Activated T-cell treated with anti-CD3 and anti-CD28 coated beads for 4 hours (primary cell): Measurements from ENCODE around the gene LIPG.
"Not testable (repeated sequence)": the region's sequence is repeated elsewhere in the genome, so short reads cannot be mapped to it uniquely, and the experiment has no call there.

Source experiments
- DNase-seq: peaks from one replicate; pipeline ENCODE4 v3.0.0-alpha.2; 2020

Gene LIPG

DNA sequence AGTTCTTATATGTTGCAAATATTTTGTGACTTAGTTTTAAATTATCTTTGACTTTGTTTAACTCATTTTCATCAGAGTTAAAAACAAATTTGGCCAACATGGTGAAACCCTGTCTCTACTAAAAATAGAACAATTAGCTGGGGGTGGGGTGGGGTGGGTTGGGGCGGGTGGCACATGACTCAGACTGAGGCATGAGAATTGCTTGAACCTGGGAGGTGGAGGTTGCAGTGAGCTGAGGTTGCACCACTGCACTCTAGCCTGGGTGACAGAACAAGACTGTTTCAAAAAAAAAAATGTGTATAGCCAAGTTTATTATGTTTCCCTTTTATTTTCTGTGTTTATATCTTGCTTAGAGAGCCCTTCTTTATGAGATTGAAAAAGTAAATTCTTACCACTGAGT, 14.2 kb upstream of the LIPG start:
- DNase-seq = no peak

DNA sequence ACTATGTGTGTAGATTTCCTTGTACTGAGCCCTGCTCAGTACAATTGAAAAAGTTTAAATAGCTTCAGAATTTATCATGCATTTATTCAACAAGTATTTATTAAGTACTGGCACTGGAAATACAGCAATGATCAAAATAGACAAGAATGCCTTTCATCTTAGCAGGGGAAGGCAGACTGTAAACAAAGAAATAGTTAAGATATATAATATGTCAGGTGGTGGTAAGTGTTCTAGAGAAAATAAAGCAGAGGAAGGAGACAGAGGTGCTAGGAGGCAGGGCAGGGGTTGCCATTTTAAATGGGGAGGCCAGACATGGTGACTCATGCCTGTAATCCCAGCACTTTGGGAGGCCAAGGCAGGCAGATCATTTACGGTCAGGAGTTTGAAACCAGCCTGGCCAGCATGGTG, 13.6 kb upstream of the LIPG start:
- DNase-seq = no peak

DNA sequence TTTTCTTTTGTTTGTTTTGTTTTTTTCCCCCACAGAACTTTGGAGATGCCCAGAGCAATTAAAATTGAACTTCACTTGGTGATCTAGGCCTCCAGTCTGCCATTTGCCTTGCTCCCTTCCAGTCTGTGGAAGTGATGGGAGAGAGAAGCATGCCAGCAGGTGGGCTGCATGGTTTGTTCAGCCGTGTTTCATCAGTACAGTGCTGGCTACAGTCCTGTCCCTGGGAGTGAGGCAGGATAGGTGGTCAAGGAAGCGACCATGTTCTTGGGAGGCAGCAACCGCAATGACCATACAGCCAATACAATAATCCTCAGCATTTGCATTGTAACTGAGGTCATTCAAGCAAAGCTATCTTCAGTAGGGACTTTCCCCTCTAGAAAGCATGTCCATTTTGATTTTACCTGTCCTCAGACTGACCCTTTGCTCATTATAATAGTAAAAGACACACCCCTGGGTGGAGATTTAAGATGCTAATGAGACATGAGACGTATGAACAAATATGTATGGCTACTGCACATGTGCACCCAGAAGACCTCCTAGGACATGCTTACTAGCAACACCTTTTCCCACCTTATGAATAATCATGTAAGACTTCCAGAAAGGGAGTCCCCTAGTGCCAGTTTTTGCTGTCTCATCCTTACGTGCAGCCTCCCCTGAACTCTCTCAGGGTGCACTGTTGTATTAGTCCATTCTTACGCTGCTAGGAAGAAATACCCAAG, 11.1 kb upstream of the LIPG start:
- DNase-seq = no peak

DNA sequence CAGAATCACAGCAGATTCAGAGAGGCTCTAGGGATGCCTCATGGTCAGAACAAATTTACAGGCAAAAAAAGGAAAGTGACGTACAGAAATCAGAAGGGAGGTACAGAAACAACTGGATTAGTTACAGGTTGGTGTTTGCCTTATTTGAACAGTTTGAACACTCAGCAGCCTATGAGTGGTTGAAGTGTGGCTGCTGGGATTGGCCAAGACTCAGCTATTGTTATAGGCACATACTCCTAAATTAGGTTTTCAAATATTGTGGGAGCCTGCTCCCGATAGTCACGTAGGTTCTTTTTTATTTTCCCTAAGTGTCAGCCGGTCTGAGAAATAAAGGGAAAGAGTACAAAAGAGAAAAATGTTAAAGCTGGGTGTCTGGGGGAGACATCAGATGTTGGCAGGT, 8.9 kb upstream of the LIPG start:
- no peak for DNase-seq

- no peak for DNase-seq
Observed at GRCh38 chr18:49555641-49556040, 6.2 kb upstream of the LIPG start.

DNA sequence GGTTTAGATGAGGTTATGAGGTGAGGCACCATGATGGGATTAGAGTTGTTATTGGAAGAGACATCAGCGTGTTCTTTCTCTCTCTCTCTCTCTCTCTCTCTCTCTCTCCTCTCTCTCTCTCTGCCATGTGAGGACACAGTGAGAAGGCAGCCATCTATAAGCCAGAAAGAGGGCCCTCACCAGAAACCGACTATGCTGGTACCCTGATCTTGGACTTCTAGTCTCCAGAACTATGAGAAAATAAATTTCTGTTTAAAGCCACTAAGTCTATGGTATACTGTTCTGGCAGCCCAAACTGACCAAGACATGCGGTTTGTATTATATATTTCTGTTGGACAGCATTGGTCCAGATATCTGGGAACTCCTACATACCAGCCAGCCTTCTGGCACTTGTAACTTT, 3.5 kb upstream of the LIPG start:
- DNase-seq = no peak

DNA sequence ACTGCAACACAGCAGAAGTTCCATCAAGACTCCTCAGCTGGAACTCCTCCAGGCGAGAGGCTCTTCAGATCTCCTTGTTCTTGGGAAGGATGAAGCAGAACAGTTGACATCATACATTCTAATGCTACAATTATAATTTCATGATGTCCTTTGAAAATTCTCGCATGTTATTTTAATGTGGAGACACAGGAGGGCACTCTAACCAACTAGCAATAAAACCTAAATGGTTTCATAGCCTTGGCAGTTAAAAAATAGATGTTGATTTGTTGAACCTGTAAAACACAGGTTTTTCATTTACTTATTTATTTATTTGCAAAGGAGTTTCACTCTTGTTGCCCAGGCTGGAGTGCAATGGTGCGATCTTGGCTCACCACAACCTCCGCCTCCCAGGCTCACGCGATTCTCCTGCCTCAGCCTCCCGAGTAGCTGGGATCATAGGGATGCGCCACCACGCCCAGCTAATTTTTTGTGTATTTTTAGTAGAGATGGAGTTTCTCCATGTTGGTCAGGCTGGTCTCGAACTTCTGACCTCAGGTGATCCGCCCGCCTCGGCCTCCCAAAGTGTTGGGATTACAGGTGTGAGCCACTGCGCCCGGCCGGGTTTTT, 2.4 kb upstream of the LIPG start:
- DNase-seq = not testable (repeated sequence)

DNA sequence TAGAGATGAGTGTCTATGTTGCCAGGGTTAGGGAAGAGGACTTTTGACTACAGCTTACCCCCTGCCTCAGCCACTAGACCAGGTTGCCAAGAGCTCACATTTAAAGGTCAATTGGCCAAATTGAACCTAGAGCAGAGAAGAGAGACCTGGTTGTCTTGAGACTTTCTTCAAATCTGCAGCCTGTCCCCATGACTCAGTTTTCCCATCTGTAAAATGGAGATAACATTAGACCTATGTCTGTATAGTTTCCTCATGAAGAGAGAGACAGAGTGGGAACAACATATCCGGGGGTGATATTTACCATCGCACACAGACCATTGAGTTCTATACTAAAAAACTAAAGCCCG, 1.6 kb upstream of the LIPG start:
- no peak for DNase-seq

- no peak for DNase-seq
Observed at GRCh38 chr18:49560624-49561288, 1.1 kb upstream of the LIPG start.

DNA sequence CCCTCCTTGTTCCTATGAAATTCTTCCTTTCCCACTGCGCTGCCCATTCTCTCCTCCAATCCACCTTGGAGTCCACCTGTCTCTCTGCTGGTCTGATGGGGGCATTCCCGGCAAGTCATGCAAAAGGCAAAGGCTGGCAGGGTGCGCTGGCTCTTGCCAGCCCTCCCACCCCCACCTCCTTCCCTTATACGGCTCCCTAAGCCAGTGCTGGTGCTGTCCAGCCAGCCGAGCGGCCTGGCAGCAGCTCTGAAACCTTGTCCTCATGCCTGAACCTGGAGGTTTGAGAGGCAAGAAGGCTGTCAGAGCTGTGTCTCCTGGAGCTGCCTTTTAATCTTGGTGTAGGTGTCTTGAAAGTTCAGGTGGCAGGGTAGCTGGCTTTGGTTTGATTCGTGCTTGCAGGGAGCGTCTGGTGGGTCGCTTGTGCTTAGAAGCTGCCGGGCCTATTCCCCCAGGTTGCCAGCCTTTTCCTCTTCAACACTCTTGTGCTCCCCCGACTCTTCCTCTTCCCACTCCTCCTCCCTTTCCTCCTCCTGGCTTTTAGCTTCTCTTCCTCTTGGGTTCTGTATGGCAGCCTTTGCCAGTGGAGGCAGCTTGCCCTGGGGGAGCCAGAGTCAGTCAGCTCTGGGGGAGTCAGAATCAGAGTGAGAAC, 748 bp downstream of the LIPG start:
- no peak for DNase-seq

GRCh38 chr18:49563130-49563540, 1.3 kb downstream of the LIPG start:
- DNase-seq = no peak

- DNase-seq = no peak
Observed at GRCh38 chr18:49563701-49564517, 2.1 kb downstream of the LIPG start.

DNA sequence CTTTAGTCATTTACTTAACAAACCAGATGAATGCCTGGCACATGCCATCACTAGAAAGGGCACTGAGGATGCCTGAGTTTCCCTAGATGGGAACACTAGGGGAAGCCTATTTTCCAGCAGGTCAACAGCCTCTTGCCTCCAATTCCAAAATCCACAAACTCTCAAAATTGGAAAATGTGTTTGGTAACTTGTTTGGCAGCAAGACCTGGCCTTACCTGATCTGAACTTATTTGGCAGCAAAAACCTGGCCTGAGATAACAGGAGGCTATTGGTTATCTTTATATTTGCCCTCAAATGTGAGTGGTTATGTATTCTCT, 2.6 kb downstream of the LIPG start:
- no peak for DNase-seq

DNA sequence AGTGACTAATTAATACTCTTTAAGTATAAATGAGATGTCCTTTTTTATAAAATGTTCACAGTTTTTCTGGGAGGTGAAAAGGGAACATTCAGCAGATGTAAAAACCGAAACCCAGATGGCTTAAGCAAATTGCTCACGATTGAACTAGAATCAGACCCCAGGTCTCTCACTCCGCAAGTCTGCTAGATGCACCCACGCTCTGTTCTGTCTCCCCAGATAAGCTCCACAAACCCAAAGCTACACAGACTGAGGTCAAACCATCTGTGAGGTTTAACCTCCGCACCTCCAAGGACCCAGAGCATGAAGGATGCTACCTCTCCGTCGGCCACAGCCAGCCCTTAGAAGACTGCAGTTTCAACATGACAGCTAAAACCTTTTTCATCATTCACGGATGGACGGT, 3.2 kb downstream of the LIPG start:
- no peak for DNase-seq

DNA sequence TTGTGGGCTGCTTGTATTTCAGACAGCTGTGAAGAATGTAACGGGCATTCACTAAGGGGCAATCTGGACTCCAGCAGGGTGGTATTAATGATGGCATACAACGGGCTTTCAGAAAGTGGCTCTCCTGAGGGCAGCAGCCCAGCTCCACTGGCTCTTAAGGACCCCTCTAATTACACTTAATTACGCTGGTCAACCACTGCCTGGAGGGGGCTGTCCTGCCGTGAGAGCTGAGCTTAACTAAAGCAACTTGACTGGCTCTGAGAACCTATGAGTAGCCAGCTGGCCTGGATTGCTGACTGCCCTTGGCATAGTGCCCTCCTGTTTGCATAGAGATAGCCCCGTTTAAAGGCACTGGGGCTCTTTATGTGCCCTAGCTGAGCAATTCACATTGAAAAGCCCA, 3.8 kb downstream of the LIPG start:
- no peak for DNase-seq

DNA sequence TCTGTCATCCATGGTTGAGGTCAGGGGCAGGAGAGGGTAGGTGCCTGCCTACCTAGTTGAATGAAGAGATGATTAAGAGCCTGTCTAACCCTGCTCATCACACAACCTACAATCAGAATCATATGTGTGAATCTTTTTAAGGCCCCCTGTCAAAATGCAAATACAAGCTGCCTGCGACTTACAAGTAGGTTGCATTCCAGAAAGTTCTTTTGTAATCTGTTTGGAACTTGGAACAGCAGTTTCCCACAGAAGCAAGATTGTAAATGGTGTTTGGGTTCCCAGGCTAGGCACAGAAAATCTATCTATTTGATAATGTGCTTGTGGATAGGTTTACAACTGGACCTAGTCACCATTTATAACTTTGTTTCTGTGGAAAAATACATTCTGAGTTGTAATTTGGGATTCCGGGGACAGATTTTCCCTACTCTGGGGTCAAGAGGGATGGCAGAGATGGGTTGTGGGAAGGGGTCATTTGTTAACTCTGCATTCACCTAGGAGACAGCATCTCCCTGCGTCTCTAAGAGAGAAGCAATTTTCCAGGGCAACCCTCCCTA, 4.4 kb downstream of the LIPG start:
- DNase-seq = no peak

DNA sequence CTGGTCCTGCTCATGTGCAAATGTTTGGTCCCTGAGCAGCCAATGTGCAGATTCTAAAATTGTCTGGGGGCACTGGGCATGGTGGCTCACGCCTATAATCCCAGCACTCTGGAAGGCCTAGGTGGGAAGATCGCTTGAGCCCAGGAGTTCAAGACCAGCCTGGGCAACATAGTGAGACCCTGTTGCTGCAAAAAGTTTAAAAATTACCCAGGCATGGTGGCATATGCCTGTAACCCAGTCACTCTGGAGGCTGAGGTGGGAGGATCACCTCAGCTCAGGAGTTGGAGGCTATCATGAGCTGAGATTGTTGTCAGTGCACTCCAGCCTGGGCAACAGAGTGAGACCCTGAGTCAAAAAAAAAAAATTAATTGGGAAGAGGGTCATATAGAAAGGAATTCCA, 5.1 kb downstream of the LIPG start:
- no peak for DNase-seq

- no peak for DNase-seq
Observed at GRCh38 chr18:49569724-49570123, 7.9 kb downstream of the LIPG start.

DNA sequence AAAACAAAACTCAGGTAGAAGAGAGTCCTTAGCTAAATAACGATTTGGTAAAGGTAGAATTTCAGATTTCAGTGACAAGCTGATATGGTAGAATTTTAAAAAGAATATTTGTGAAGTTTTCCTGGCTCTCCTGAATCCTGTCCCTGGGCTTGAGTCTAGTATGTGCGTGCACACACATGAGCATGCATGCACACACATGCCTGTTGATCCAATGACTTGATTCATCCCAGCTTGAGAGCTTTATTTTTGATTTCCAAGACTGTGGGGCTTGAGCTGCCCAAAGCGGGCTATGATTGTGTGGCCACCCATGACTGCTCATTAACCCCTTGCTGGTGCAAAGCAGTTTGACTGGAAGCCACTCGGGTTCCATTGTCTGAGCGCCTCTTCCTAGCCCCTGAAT, 9.0 kb downstream of the LIPG start:
- DNase-seq = no peak

GRCh38 chr18:49572611-49573345, 10.9 kb downstream of the LIPG start:
- DNase-seq = no peak

- DNase-seq = no peak
Observed at GRCh38 chr18:49573835-49574234, 12.0 kb downstream of the LIPG start.

DNA sequence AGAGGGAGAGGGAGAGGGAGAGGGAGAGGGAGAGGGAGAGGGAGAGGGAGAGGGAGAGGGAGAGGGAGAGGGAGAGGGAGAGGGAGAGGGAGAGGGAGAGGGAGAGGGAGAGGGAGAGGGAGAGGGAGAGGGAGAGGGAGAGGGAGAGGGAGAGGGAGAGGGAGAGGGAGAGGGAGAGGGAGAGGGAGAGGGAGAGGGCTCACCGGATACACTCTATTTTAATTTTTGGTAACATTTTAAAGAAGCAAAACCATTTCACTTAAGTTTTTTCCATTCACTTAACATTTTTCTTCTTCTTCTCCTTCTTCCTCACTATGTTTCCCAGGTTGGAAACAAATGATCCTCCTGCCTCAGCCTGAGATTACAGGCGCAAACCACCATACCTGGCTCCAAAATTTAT, 17.2 kb downstream of the LIPG start:
- not testable (repeated sequence) for DNase-seq
